ENCODE results near the gene BEST4. TPM values are rescaled to one million over a fixed set of nuclear protein-coding genes. Genes with fewer than 3 reads are reported as not detected.
"Not testable (repeated sequence)": the region's sequence is repeated elsewhere in the genome, so short reads cannot be mapped to it uniquely, and the experiment has no call there.

BEST4 gene
- total RNA-seq, 1 donor from 2014 or later = not detected

DNA sequence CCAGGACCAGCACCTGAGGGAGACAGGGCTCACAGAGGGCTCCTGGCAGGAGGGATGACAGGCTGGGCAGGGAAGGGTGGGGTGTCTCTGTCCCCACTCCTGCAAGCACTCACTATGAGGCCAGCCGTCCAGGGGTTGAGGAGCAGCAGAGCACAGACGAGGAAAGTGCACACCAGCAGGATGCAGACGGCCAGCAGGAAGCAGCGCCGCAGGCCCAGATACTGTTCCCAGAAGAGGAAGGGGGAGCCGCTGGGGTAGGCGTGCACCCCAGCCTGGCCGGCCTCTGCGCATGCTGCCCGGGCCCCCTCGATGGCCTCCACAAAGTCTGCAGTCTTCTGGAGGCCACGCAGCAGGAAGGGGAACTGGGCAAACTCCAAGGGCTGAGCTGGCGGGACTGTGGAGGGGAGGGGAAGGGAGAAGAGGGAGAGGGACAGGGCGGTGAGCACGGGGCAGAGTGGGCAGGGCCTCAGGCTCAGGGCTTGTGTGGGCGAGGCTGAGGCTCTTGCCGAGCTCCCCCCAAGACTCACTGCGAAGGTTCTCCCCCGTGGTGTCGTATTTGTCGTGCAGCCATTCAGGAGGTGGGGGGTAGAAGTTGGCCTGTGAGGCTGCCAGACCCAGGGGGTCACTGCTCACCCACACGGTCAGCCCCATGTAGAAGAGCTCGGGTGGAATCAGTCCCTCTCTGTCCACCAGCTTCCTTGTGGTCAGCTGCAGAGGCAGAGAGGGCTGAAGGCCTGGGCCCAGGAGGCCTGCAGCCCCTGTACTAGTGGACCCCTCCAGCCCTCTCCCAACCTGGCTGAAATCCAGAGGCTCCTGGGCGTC, 38.6 kb upstream of the BEST4 start:
- no peak for DNase-seq (ENCODE audit: low read depth)
- TF ChIP-seq, protein P1, sequence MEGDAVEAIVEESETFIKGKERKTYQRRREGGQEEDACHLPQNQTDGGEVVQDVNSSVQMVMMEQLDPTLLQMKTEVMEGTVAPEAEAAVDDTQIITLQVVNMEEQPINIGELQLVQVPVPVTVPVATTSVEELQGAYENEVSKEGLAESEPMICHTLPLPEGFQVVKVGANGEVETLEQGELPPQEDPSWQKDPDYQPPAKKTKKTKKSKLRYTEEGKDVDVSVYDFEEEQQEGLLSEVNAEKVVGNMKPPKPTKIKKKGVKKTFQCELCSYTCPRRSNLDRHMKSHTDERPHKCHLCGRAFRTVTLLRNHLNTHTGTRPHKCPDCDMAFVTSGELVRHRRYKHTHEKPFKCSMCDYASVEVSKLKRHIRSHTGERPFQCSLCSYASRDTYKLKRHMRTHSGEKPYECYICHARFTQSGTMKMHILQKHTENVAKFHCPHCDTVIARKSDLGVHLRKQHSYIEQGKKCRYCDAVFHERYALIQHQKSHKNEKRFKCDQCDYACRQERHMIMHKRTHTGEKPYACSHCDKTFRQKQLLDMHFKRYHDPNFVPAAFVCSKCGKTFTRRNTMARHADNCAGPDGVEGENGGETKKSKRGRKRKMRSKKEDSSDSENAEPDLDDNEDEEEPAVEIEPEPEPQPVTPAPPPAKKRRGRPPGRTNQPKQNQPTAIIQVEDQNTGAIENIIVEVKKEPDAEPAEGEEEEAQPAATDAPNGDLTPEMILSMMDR (IDR thresholded peaks at IDR 0.05; ENCODE audit: insufficient read depth, low read length, severe bottlenecking) = no peak
- no peak overlapping the region for H3K4me3 ChIP-seq (ENCODE audit: low read depth, low read length)
- FAIRE-seq = no peak
- H3K27me3 ChIP-seq (ENCODE audit: control insufficient read depth, insufficient read depth, low read length) = no peaks in the 10 kb centered on the region
- no peaks in the 10 kb centered on the region for H3K36me3 ChIP-seq (ENCODE audit: control insufficient read depth, insufficient read depth, low read length)

DNA sequence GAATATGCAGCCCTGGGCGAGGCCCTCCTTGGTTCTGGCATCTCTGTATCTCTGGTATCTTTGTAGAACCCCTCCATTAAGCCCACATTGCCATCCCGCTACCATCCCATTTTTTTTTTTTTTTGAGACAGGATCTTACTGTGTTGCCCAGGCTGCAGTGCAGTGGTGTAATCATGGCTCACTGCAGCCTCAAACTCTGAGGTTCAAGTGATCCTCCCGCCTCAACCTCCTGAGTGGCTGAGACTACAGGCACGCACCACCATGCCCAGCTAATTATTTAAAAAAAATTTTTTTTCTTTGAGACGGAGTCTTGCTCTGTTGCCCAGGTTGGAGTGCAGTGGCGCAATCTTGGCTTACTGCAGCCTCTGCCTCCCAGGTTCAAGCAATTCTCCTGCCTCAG, 36.4 kb upstream of the BEST4 start:
- H3K36me3 ChIP-seq (ENCODE audit: control insufficient read depth, insufficient read depth, low read length); H3K27me3 ChIP-seq (ENCODE audit: control insufficient read depth, insufficient read depth, low read length); FAIRE-seq; DNase-seq (ENCODE audit: low read depth); H3K4me3 ChIP-seq (ENCODE audit: low read depth, low read length): not testable (repeated sequence)

DNA sequence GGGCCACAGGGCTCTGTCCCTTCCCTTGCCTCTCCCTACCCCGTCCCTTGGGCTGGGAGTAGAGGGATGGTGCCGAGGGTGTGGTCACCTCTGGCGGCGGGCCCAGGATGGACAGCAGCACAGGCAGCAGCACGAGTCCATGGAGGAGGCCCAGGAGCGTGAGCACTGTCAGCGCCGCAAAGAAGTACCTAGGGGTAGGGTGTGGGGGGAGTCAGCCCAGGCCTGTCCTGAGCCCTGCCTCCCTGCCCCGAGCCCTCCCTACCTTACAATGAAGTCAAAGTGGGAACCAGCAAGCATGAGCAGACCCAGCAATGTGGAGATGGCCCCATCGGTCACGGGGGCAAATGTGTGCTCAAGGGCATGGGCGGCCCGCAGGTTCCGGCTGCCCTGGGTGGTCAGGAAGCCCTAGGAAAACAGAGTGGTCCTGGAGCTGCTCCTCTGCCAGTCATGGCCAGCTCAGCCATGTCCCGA, 35.0 kb upstream of the BEST4 start:
- Histone ChIP-seq H3K4me3 (ENCODE audit: low read depth, low read length) (no peak overlapping the region), H3K36me3 (ENCODE audit: control insufficient read depth, insufficient read depth, low read length) (no peaks in the 10 kb centered on the region), H3K27me3 (ENCODE audit: control insufficient read depth, insufficient read depth, low read length) (no peaks in the 10 kb centered on the region)
- DNase-seq (ENCODE audit: low read depth) (no peak), FAIRE-seq (no peak)
- TF ChIP-seq, protein P1 (IDR thresholded peaks at IDR 0.05; ENCODE audit: insufficient read depth, low read length, severe bottlenecking) = no peak

DNA sequence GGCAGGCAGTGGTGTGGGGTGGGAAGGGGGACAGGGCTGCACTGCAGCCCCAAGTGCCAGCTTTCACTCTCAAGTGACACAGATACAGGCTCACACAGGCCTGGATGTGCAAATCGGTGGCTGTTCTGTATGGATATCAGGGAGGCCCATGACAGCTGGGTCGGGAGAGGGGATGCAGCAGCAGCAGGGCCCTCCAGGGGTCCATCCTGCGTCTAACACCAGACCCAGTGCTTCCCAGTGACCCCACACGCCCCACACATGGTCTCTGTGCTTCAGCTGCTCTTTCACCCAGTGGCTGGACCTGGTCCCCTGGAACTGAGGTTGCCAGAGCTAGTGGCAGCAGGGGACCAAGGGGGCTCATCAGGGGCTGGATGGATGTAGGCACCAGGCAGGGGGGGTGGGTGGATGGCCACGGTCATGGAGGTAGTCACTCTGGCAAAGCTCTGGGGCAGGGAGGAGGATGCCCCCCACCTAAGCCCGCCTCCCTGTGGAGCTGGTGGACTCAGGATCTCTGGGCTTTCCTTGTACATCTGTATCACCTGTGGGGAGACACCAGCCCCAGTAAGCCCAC, 34.2 kb upstream of the BEST4 start:
- DNase-seq (ENCODE audit: low read depth) (no peak), FAIRE-seq (no peak)
- H3K27me3 ChIP-seq (ENCODE audit: control insufficient read depth, insufficient read depth, low read length) = no peaks in the 10 kb centered on the region
- no peak overlapping the region for H3K4me3 ChIP-seq (ENCODE audit: low read depth, low read length)
- TF ChIP-seq, protein P1 (IDR thresholded peaks at IDR 0.05; ENCODE audit: insufficient read depth, low read length, severe bottlenecking) = no peak
- H3K36me3 ChIP-seq (ENCODE audit: control insufficient read depth, insufficient read depth, low read length) = no peaks in the 10 kb centered on the region

DNA sequence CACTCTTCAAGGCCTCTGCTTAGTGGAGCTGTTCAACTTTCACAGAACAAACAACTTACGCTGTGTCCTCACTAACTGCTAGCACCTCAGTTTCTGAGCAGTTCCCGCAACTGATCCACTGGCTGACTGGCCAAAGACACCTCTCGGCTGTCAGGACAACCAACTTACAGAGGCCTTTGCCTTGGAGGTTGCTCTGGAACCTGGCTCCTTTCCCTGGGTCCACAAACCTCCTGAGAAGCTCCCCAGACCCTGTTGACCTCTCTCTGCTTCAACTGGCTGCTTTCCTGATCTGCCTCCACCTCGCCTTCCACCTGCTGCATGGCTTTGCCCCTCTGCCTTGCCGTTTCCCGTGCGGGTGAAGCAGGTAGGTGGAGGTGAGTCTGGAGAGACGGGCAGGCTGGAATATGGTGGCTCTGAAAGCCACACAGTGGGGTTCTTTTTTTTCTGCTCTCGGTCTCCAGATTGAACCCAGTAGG, 33.3 kb upstream of the BEST4 start:
- Histone ChIP-seq H3K27me3 (ENCODE audit: control insufficient read depth, insufficient read depth, low read length) (no peaks in the 10 kb centered on the region), H3K36me3 (ENCODE audit: control insufficient read depth, insufficient read depth, low read length) (no peaks in the 10 kb centered on the region), H3K4me3 (ENCODE audit: low read depth, low read length) (no peak overlapping the region)
- DNase-seq (ENCODE audit: low read depth) (no peak), FAIRE-seq (no peak)
- TF ChIP-seq, protein P1 (IDR thresholded peaks at IDR 0.05; ENCODE audit: insufficient read depth, low read length, severe bottlenecking) = no peak
